Adrenal gland (tissue), 5 donors: ENCODE results near the gene CACHD1.

Experiments
- POLR2A ChIP-seq, 2 donors: fragments of 450-650 bp; IDR thresholded peaks; one replicate each; pipeline ENCODE4 v1.6.1; 2017; ENCODE audit warnings: antibody characterized with exemption in 2 of 2, mild to moderate bottlenecking in 2 of 2, moderate library complexity in 1 of 2
- TF ChIP-seq, protein P1 (sequence below), 6 experiments: fragments of 450-650 bp in 4 of 6; fragments of 200-600 bp in 2 of 6; sonication (generic) in 1 of 6; IDR thresholded peaks; 1 replicate in 5 of 6; 2 replicates in 1 of 6; pipeline versions ENCODE4 v1.5.1 to v1.8.0; 2016 to 2021; ENCODE audit warnings: antibody characterized with exemption in 6 of 6, mild to moderate bottlenecking in 2 of 6, moderate library complexity in 1 of 6
- donor health status: DM: no; HTN: no; CAD: no.

DNA sequence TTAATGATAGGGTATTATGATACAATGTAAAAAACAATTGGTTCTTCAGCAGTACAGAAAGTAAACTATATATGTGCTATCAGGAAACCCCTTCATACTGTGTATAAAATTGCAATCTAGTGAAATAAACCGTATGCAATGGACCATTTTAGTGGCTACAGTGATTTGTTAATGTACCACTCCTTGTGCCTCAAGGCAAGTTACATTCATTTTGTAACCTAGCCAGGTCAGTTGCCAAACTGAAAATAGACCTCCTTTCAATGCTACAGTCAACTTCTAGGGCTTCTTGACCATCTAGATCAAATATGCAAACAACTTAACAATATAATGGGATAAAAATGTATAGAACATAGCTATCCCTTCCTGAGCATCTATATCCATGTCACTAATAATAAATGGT lies 223.0 kb downstream of the CACHD1 start:
- TF ChIP-seq POLR2A (IDR thresholded peaks at IDR 0.05), result no peak
- TF ChIP-seq, protein P1, sequence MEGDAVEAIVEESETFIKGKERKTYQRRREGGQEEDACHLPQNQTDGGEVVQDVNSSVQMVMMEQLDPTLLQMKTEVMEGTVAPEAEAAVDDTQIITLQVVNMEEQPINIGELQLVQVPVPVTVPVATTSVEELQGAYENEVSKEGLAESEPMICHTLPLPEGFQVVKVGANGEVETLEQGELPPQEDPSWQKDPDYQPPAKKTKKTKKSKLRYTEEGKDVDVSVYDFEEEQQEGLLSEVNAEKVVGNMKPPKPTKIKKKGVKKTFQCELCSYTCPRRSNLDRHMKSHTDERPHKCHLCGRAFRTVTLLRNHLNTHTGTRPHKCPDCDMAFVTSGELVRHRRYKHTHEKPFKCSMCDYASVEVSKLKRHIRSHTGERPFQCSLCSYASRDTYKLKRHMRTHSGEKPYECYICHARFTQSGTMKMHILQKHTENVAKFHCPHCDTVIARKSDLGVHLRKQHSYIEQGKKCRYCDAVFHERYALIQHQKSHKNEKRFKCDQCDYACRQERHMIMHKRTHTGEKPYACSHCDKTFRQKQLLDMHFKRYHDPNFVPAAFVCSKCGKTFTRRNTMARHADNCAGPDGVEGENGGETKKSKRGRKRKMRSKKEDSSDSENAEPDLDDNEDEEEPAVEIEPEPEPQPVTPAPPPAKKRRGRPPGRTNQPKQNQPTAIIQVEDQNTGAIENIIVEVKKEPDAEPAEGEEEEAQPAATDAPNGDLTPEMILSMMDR (IDR thresholded peaks at IDR 0.05), result no peak
